Measurements from ENCODE around the gene AQP3.
A peak's percentile ranks its signal among the peaks of the same experiment; 100 is the strongest.

Gene AQP3

DNA sequence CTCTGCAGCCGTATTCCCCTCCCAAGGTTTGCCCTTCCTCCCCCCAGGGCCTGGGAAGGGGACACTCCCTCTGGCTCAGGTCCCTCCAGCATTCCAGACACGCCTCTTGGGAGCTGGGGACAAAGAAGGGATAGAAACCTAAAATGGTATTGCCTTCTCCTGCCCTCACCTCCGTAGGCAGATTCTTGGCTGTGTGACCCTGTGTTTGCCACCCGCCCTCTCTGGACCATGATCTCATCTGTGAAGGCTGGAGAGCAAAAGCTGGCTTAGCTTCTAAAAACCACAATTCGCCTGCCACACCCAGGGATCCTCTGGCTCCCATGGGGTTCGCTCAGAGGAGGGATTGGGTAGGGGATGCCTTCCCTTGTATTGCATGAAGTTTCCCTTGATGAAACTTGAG is 7.7 kb downstream of the AQP3 start:
- Histone ChIP-seq H3K4me1 (ENCODE audit: insufficient read depth, insufficient read length) (peaks cover 30% of the 10 kb centered on the region), H3K9me3 (ENCODE audit: insufficient read depth, low read length) (no peaks in the 10 kb centered on the region), H3K27me3 (ENCODE audit: insufficient read depth, insufficient read length) (no peaks in the 10 kb centered on the region), H3K4me3 (ENCODE audit: insufficient read length, low read depth) (no peak overlapping the region), H3K36me3 (ENCODE audit: insufficient read depth, insufficient read length, low read length) (no peaks in the 10 kb centered on the region), H3K9ac (ENCODE audit: insufficient read length, low read depth) (no peak overlapping the region)
- TF ChIP-seq ZNF274 (IDR thresholded peaks at IDR 0.05; ENCODE audit: low read depth, low read length) (no peak), SUZ12 (IDR thresholded peaks at IDR 0.05; ENCODE audit: extremely low read depth, insufficient read depth, insufficient read length) (no peak), YY1 (IDR thresholded peaks at IDR 0.05; ENCODE audit: insufficient read depth, insufficient read length) (no peak)
- DNase-seq (ENCODE audit: low read depth, low spot score), result no peak

DNA sequence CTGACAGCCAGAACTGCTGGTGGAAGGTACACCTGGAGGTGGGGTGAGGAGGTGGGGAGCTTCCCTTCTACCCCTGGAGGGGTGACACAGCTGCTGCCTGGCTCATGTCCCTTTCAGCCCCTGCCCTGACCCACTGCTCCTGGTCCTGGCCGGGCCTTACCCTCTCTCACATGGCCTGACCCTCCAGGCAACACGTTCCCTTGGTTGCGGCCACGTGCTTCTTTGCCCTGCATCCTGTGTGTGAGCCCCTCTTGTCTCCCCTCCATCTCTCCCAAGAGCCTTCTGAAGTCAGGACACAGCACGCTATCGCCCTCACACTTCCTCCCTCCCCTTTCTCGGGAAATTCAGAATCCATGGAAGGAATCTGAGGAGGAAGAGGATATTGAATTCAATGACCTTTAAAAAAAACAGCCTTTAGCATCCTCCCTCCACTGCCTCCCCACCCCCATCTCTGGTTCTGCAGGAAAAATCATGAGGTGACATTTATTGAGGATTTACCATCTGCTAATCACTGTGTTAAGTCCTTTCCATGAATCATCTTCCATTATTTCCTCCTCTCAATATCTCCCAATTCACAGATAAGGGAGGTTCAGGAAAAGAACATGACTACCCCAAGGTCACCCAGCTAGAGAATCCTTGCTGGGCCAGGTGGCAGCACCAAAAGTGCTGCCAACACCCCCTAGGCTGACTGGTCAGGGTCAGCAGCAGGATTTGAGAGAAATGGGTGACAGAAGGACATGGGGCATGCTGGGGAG is 8.3 kb downstream of the AQP3 start:
- peaks cover 36% of the 10 kb centered on the region for H3K4me1 ChIP-seq (ENCODE audit: insufficient read depth, insufficient read length)
- TF ChIP-seq SUZ12 (IDR thresholded peaks at IDR 0.05; ENCODE audit: extremely low read depth, insufficient read depth, insufficient read length), result no peak
- TF ChIP-seq ZNF274 (IDR thresholded peaks at IDR 0.05; ENCODE audit: low read depth, low read length), result no peak
- TF ChIP-seq YY1 (IDR thresholded peaks at IDR 0.05; ENCODE audit: insufficient read depth, insufficient read length), result no peak
- no peaks in the 10 kb centered on the region for H3K27me3 ChIP-seq (ENCODE audit: insufficient read depth, insufficient read length)
- peak overlapping the region; percentile 50 for H3K9ac ChIP-seq (ENCODE audit: insufficient read length, low read depth)
- H3K4me3 ChIP-seq (ENCODE audit: insufficient read length, low read depth), result no peak overlapping the region
- no peak for DNase-seq (ENCODE audit: low read depth, low spot score)
- no peaks in the 10 kb centered on the region for H3K9me3 ChIP-seq (ENCODE audit: insufficient read depth, low read length)
- no peaks in the 10 kb centered on the region for H3K36me3 ChIP-seq (ENCODE audit: insufficient read depth, insufficient read length, low read length)

DNA sequence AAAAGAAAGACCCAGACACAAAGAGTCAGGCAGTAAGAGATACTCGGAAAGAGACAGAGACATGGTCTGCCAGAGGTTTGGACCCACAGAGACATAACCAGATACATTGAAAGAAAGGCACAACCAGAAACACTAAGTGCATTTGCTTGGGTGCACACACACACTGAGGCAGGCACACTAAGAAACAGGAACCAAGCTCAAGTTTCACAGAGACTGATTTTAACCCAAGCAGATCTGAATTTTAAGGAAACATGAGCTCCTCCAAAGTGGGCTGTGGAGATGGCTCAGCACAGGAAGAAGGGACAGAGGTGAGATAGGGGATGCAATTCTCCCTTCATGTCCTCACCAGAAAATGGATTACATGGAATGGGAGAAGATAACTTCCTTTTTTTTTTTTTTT is 9.5 kb downstream of the AQP3 start:
- Histone ChIP-seq H3K4me3 (ENCODE audit: insufficient read length, low read depth) (no peak overlapping the region), H3K4me1 (ENCODE audit: insufficient read depth, insufficient read length) (peaks cover 30% of the 10 kb centered on the region), H3K9ac (ENCODE audit: insufficient read length, low read depth) (no peak overlapping the region), H3K9me3 (ENCODE audit: insufficient read depth, low read length) (no peaks in the 10 kb centered on the region), H3K27me3 (ENCODE audit: insufficient read depth, insufficient read length) (no peaks in the 10 kb centered on the region), H3K36me3 (ENCODE audit: insufficient read depth, insufficient read length, low read length) (no peaks in the 10 kb centered on the region)
- TF ChIP-seq ZNF274 (IDR thresholded peaks at IDR 0.05; ENCODE audit: low read depth, low read length) (no peak), YY1 (IDR thresholded peaks at IDR 0.05; ENCODE audit: insufficient read depth, insufficient read length) (no peak), SUZ12 (IDR thresholded peaks at IDR 0.05; ENCODE audit: extremely low read depth, insufficient read depth, insufficient read length) (no peak)
- no peak for DNase-seq (ENCODE audit: low read depth, low spot score)

DNA sequence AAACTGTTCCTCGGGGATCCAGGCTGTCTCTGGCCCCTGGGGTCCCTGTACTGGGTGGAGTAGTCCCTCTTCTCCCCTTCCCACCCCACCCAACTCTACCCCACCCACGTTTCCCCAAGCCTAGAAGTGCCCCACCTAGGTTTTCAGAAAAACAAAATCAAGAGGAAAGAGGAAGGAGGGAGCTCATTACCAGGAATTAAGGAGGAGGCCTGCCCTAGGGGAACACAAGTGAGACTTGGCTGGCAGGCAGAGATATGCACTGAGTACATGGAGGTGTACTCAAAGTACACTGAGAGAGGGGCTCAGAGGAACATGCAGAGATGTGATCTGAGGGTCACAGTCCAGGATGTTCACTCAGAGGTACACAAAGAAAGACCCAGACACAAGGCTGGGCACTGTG is 10.2 kb downstream of the AQP3 start:
- peaks cover 30% of the 10 kb centered on the region for H3K4me1 ChIP-seq (ENCODE audit: insufficient read depth, insufficient read length)
- no peaks in the 10 kb centered on the region for H3K36me3 ChIP-seq (ENCODE audit: insufficient read depth, insufficient read length, low read length)
- TF ChIP-seq YY1 (IDR thresholded peaks at IDR 0.05; ENCODE audit: insufficient read depth, insufficient read length) (no peak), ZNF274 (IDR thresholded peaks at IDR 0.05; ENCODE audit: low read depth, low read length) (no peak), SUZ12 (IDR thresholded peaks at IDR 0.05; ENCODE audit: extremely low read depth, insufficient read depth, insufficient read length) (no peak)
- no peaks in the 10 kb centered on the region for H3K27me3 ChIP-seq (ENCODE audit: insufficient read depth, insufficient read length)
- no peak for DNase-seq (ENCODE audit: low read depth, low spot score)
- H3K9me3 ChIP-seq (ENCODE audit: insufficient read depth, low read length), result no peaks in the 10 kb centered on the region
- H3K4me3 ChIP-seq (ENCODE audit: insufficient read length, low read depth), result no peak overlapping the region
- no peak overlapping the region for H3K9ac ChIP-seq (ENCODE audit: insufficient read length, low read depth)

DNA sequence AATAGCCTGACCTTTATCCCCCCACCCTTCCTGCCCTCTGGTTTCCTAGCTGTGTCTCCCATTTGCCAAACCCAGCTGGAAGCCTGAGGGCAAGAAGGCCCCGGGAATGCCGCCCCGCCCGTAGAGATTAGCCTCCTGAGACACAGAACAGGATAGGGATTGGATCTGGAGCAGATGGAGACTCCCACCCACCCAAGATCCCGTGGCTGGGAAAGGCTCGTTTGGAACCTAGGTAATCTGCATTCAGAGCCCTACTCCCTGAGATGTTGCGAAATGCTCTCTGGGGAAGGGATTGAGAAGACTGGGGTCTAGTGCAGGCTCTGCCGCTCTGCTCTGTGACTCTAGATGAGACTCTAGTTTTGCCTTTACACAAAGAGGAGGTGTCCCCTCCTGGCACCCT is 10.9 kb downstream of the AQP3 start:
- Histone ChIP-seq H3K36me3 (ENCODE audit: insufficient read depth, insufficient read length, low read length) (no peaks in the 10 kb centered on the region), H3K9me3 (ENCODE audit: insufficient read depth, low read length) (no peaks in the 10 kb centered on the region), H3K9ac (ENCODE audit: insufficient read length, low read depth) (peak overlapping the region; percentile 14), H3K4me3 (ENCODE audit: insufficient read length, low read depth) (no peak overlapping the region), H3K27me3 (ENCODE audit: insufficient read depth, insufficient read length) (no peaks in the 10 kb centered on the region), H3K4me1 (ENCODE audit: insufficient read depth, insufficient read length) (peaks cover 30% of the 10 kb centered on the region)
- DNase-seq (ENCODE audit: low read depth, low spot score), result no peak
- TF ChIP-seq YY1 (IDR thresholded peaks at IDR 0.05; ENCODE audit: insufficient read depth, insufficient read length) (no peak), ZNF274 (IDR thresholded peaks at IDR 0.05; ENCODE audit: low read depth, low read length) (no peak), SUZ12 (IDR thresholded peaks at IDR 0.05; ENCODE audit: extremely low read depth, insufficient read depth, insufficient read length) (no peak)

DNA sequence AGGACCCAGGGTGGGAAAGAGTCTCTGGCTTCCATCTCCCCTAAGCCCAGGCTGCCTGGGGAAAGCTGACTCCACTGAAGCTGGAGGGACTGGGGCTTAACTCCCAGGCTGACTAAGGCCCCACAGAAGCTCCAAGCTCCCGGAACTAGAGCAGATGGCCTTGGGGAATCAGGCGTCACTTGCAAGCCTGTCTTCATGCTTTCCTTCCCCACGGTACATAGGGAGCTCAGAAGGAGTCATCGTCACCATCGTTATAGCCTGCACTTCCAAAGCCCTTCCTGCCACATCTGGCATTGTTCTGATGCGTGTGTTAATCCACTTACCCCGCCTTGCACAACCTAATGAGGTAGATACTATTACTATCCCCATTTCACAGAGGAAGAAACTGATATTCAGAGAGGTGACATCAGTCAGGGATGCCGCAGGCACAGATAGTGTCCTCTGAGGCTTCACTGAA is 11.5 kb downstream of the AQP3 start:
- TF ChIP-seq YY1 (IDR thresholded peaks at IDR 0.05; ENCODE audit: insufficient read depth, insufficient read length) (no peak), ZNF274 (IDR thresholded peaks at IDR 0.05; ENCODE audit: low read depth, low read length) (no peak), SUZ12 (IDR thresholded peaks at IDR 0.05; ENCODE audit: extremely low read depth, insufficient read depth, insufficient read length) (no peak)
- Histone ChIP-seq H3K36me3 (ENCODE audit: insufficient read depth, insufficient read length, low read length) (no peaks in the 10 kb centered on the region), H3K27me3 (ENCODE audit: insufficient read depth, insufficient read length) (no peaks in the 10 kb centered on the region), H3K4me3 (ENCODE audit: insufficient read length, low read depth) (no peak overlapping the region), H3K4me1 (ENCODE audit: insufficient read depth, insufficient read length) (peaks cover 30% of the 10 kb centered on the region), H3K9ac (ENCODE audit: insufficient read length, low read depth) (no peak overlapping the region), H3K9me3 (ENCODE audit: insufficient read depth, low read length) (no peaks in the 10 kb centered on the region)
- no peak for DNase-seq (ENCODE audit: low read depth, low spot score)

DNA sequence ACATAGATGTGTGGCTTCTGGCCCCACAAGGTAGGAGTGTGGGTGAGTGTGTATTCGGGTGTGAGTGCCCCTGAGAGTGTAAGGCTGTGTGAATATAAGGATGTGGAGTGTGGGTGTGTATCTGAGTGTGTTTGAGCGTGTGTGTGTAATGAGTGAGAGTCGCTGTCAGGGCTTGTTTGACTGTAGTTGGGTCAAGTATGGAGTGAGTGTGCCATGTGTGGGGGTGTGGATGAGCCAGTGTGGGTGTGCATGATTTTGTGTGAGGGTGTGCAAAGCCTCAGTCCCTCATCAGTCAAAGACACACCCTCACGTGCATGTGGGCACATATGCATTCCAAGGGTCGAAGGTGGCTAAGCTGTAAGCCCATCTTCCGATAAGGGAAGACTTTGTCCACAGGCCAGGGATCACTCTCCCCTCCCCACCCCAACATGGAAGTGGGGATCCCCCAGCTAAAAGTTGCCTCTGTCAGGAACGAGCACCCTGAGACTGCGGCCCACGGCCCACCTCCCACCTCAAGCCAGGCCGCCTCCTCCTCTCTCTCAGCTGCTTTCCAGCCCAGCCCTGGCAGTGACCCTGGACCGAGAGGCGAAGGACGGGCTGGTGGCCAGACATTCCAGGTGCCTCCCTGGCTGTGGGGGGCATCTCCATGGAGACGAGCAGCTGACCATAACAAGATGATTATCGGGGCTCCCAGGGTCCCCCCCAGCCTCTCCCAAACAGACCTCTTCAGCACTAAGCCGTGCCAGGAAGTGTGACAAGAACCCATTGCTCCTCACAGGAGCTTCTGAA is 12.9 kb downstream of the AQP3 start:
- Histone ChIP-seq H3K36me3 (ENCODE audit: insufficient read depth, insufficient read length, low read length) (no peaks in the 10 kb centered on the region), H3K9me3 (ENCODE audit: insufficient read depth, low read length) (no peaks in the 10 kb centered on the region), H3K27me3 (ENCODE audit: insufficient read depth, insufficient read length) (no peaks in the 10 kb centered on the region), H3K4me1 (ENCODE audit: insufficient read depth, insufficient read length) (peaks cover 26% of the 10 kb centered on the region), H3K9ac (ENCODE audit: insufficient read length, low read depth) (no peak overlapping the region), H3K4me3 (ENCODE audit: insufficient read length, low read depth) (no peak overlapping the region)
- DNase-seq (ENCODE audit: low read depth, low spot score), result no peak
- TF ChIP-seq YY1 (IDR thresholded peaks at IDR 0.05; ENCODE audit: insufficient read depth, insufficient read length) (no peak), ZNF274 (IDR thresholded peaks at IDR 0.05; ENCODE audit: low read depth, low read length) (no peak), SUZ12 (IDR thresholded peaks at IDR 0.05; ENCODE audit: extremely low read depth, insufficient read depth, insufficient read length) (no peak)

All from NT2/D1 (cell line).